Astrocyte (in vitro differentiated cells and primary cell): ENCODE data around the gene C1QL2. TPM values are rescaled to one million over a fixed set of nuclear protein-coding genes. Genes with fewer than 3 reads are reported as not detected.
A peak's percentile ranks its signal among the peaks of the same experiment; 100 is the strongest.

Experiments used
- DNase-seq: peaks from one replicate; pipeline ENCODE4 v3.0.0-alpha.2; 2010; ENCODE audit warnings: low read depth
- FAIRE-seq: peaks from 2 replicates; lab custom pipeline; 2011; peaks lifted over from hg19 to GRCh38; lab: Jason Lieb, UNC
- H2AFZ ChIP-seq: 2 replicates; pipeline ENCODE4 v1.6.0; 2012; ENCODE audit warnings: low read depth, low read length, inconsistent platforms
- H3K27ac ChIP-seq: 2 replicates; pipeline ENCODE4 v1.5.1; 2011; ENCODE audit warnings: low read depth, low read length, inconsistent platforms
- H3K27me3 ChIP-seq: 2 replicates; pipeline ENCODE4 v1.6.0; 2011; ENCODE audit warnings: low read length, inconsistent platforms; ENCODE audit not compliant: insufficient read depth
- H3K36me3 ChIP-seq: 2 replicates; pipeline ENCODE4 v1.5.1; 2011; ENCODE audit warnings: low read length, inconsistent platforms; ENCODE audit not compliant: insufficient read depth
- H3K4me1 ChIP-seq: 2 replicates; pipeline ENCODE4 v1.5.1; 2011; ENCODE audit warnings: low read length, inconsistent platforms; ENCODE audit not compliant: insufficient read depth
- H3K4me2 ChIP-seq: 2 replicates; pipeline ENCODE4 v1.6.0; 2012; ENCODE audit warnings: low read length, inconsistent platforms
- H3K4me3 ChIP-seq: 2 replicates; pipeline ENCODE4 v1.5.1; 2011; ENCODE audit warnings: low read depth, mild to moderate bottlenecking, low read length, inconsistent platforms; ENCODE audit not compliant: insufficient read depth
- H3K79me2 ChIP-seq: 2 replicates; pipeline ENCODE4 v1.6.0; 2012; ENCODE audit warnings: mild to moderate bottlenecking, low read length, inconsistent platforms; ENCODE audit not compliant: insufficient read depth
- H3K9ac ChIP-seq: 2 replicates; pipeline ENCODE4 v1.6.0; 2012; ENCODE audit warnings: mild to moderate bottlenecking, low read length, inconsistent platforms
- H3K9me3 ChIP-seq: 2 replicates; pipeline ENCODE4 v1.5.1; 2012; ENCODE audit warnings: low read depth, mild to moderate bottlenecking, low read length, inconsistent platforms; ENCODE audit not compliant: insufficient read depth
- H4K20me1 ChIP-seq: 2 replicates; pipeline ENCODE4 v1.6.0; 2012; ENCODE audit warnings: low read length, inconsistent platforms; ENCODE audit not compliant: insufficient read depth
- H3K27ac Mint-ChIP-seq: one replicate; pipeline ENCODE4 v1.8.0; 2021; ENCODE audit warnings: mild to moderate bottlenecking, mixed read lengths; ENCODE audit not compliant: unreplicated experiment
- H3K27me3 Mint-ChIP-seq: one replicate; pipeline ENCODE4 v1.8.0; 2021; ENCODE audit warnings: low read depth, mixed read lengths; ENCODE audit not compliant: unreplicated experiment
- H3K36me3 Mint-ChIP-seq: one replicate; pipeline ENCODE4 v1.8.0; 2021; ENCODE audit warnings: low read depth, mixed read lengths; ENCODE audit not compliant: unreplicated experiment
- H3K4me1 Mint-ChIP-seq: one replicate; pipeline ENCODE4 v1.8.0; 2021; ENCODE audit warnings: low read depth, mixed read lengths; ENCODE audit not compliant: unreplicated experiment
- H3K4me3 Mint-ChIP-seq: one replicate; pipeline ENCODE4 v1.8.0; 2021; ENCODE audit warnings: mild to moderate bottlenecking, moderate library complexity, mixed read lengths; ENCODE audit not compliant: unreplicated experiment
- H3K9me3 Mint-ChIP-seq: one replicate; pipeline ENCODE4 v1.8.0; 2021; ENCODE audit warnings: mild to moderate bottlenecking, mixed read lengths; ENCODE audit not compliant: unreplicated experiment
- EZH2 ChIP-seq: IDR thresholded peaks from 2 replicates; pipeline ENCODE4 v1.6.1; 2012; ENCODE audit warnings: mild to moderate bottlenecking, low read length, inconsistent platforms; ENCODE audit not compliant: insufficient read depth
- total RNA-seq: library from RNA; stranded (reverse); gene quantifications from 2 replicates; pipeline ENCODE4 v1.2.1, GENCODE V29; 2021
- TF ChIP-seq, protein P1 (sequence below): IDR thresholded peaks from 2 replicates; pipeline ENCODE4 v1.5.1; 2011; ENCODE audit warnings: low read depth, mild to moderate bottlenecking, inconsistent platforms, low read length, moderate library complexity; ENCODE audit not compliant: insufficient read depth

Gene C1QL2
- total RNA-seq, 1 donor from 2014 or later, result 0.20 TPM

DNA sequence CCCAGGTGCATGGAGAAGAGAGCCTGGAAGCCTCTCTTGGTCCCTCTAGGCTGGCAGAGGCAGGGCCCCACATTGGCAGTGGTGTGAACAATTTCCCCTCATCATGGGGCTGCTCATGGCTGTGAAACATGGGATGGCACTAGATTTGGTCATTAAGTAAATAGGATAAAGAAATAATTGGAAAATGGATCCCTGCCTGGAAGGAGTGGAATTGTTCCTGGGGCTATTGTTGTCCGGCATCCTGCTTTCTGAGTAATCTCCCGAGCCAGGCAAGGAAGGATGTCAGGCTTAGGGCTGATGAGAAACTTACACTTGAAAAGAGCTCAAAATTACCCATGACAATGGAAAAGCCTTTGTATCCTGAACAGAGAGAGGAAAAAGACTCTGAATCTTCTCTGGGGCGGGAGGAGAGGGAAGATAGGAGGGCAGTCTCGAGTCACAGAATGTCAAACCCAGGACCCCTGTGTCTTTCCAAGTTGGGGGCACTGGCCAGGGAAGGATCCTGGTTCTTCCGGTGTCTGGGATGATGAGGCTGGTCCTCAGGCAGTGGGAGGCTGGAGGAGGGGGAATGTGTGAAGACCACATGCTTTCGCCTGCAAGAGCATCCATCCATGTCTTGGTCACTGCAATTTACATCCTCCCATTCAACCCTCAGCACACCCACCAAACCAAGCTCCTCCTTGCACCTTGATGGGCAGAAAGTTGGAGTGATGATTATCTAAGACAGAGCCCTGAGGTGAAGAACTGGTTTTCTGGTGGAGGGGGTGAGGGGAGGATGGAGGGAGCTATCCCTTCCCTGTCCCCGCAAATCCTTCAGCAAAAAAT, 38.0 kb upstream of the C1QL2 start:
- Mint-ChIP-seq H3K4me1 (peaks cover 34% of the 10 kb centered on the region), H3K9me3 (peaks cover 6% of the 10 kb centered on the region), H3K27me3 (peaks cover 4% of the 10 kb centered on the region), H3K4me3 (peak overlapping the region; percentile 20), H3K36me3 (no peaks in the 10 kb centered on the region), H3K27ac (peak overlapping the region; percentile 47)
- no peaks in the 10 kb centered on the region for H4K20me1 ChIP-seq
- FAIRE-seq (no peak), DNase-seq (no peak)
- H3K4me1 ChIP-seq, result peaks cover 11% of the 10 kb centered on the region
- H2AFZ ChIP-seq, result no peak overlapping the region
- H3K9ac ChIP-seq, result no peak overlapping the region
- no peaks in the 10 kb centered on the region for H3K36me3 ChIP-seq
- H3K9me3 ChIP-seq, result no peaks in the 10 kb centered on the region
- no peak overlapping the region for H3K27ac ChIP-seq
- H3K27me3 ChIP-seq, result peaks cover 5% of the 10 kb centered on the region
- H3K4me2 ChIP-seq, result no peak overlapping the region
- H3K79me2 ChIP-seq, result no peaks in the 10 kb centered on the region
- no peak for TF ChIP-seq EZH2
- TF ChIP-seq, protein P1, sequence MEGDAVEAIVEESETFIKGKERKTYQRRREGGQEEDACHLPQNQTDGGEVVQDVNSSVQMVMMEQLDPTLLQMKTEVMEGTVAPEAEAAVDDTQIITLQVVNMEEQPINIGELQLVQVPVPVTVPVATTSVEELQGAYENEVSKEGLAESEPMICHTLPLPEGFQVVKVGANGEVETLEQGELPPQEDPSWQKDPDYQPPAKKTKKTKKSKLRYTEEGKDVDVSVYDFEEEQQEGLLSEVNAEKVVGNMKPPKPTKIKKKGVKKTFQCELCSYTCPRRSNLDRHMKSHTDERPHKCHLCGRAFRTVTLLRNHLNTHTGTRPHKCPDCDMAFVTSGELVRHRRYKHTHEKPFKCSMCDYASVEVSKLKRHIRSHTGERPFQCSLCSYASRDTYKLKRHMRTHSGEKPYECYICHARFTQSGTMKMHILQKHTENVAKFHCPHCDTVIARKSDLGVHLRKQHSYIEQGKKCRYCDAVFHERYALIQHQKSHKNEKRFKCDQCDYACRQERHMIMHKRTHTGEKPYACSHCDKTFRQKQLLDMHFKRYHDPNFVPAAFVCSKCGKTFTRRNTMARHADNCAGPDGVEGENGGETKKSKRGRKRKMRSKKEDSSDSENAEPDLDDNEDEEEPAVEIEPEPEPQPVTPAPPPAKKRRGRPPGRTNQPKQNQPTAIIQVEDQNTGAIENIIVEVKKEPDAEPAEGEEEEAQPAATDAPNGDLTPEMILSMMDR, result no peak
- no peak overlapping the region for H3K4me3 ChIP-seq

- no peak overlapping the region for H2AFZ ChIP-seq
- H3K9ac ChIP-seq, result no peak overlapping the region
- no peaks in the 10 kb centered on the region for H3K9me3 ChIP-seq
- H3K27ac ChIP-seq, result no peak overlapping the region
- no peak overlapping the region for H3K27ac Mint-ChIP-seq
- H3K4me1 ChIP-seq, result peaks cover 11% of the 10 kb centered on the region
- H3K79me2 ChIP-seq, result no peaks in the 10 kb centered on the region
- no peak overlapping the region for H3K4me3 ChIP-seq
- no peak for FAIRE-seq
- peaks cover 3% of the 10 kb centered on the region for H3K27me3 ChIP-seq
- no peak overlapping the region for H3K4me3 Mint-ChIP-seq
- H3K4me1 Mint-ChIP-seq, result peaks cover 34% of the 10 kb centered on the region
- H3K36me3 ChIP-seq, result no peaks in the 10 kb centered on the region
- H3K36me3 Mint-ChIP-seq, result no peaks in the 10 kb centered on the region
- TF ChIP-seq EZH2, result no peak
- TF ChIP-seq, protein P1, result no peak
- H3K4me2 ChIP-seq, result no peak overlapping the region
- peaks cover 6% of the 10 kb centered on the region for H3K9me3 Mint-ChIP-seq
- H4K20me1 ChIP-seq, result no peaks in the 10 kb centered on the region
- no peak for DNase-seq
- H3K27me3 Mint-ChIP-seq, result peaks cover 3% of the 10 kb centered on the region
Observed at GRCh38 chr2:119195887-119196286, 37.3 kb upstream of the C1QL2 start.

DNA sequence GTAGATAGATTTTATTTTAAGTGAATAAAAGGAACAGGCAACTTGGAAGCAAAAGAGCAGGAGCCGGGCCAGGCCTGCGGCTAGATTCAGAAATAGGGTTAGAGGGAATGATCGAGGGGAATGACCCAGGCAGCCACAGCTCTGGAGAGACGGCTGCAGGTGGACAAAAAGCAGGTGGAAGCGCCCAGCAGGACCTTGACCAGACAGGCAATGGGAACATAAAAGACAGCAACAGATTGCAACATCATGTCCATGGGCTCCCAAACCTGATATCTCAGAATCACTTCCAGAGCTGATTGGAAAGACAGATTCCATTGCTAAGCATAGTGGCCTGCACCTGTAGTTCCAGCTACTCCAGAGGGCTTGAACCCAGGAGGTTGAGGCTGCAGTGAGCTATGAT, 36.5 kb upstream of the C1QL2 start:
- no peak for TF ChIP-seq EZH2
- TF ChIP-seq, protein P1, result no peak
- Histone ChIP-seq H3K27ac (no peak overlapping the region), H4K20me1 (no peaks in the 10 kb centered on the region), H3K27me3 (peaks cover 3% of the 10 kb centered on the region), H3K79me2 (no peaks in the 10 kb centered on the region), H3K9ac (no peak overlapping the region), H3K36me3 (no peaks in the 10 kb centered on the region), H3K4me2 (no peak overlapping the region), H3K4me3 (no peak overlapping the region), H2AFZ (no peak overlapping the region), H3K9me3 (no peaks in the 10 kb centered on the region), H3K4me1 (peaks cover 11% of the 10 kb centered on the region)
- Mint-ChIP-seq H3K4me3 (no peak overlapping the region), H3K36me3 (no peaks in the 10 kb centered on the region), H3K27me3 (peaks cover 2% of the 10 kb centered on the region), H3K4me1 (peaks cover 34% of the 10 kb centered on the region), H3K9me3 (peaks cover 6% of the 10 kb centered on the region), H3K27ac (peak overlapping the region; percentile 51)
- no peak for DNase-seq
- FAIRE-seq, result no peak
